Measurements from ENCODE around the gene ROR2.
"Not testable (repeated sequence)": the region's sequence is repeated elsewhere in the genome, so short reads cannot be mapped to it uniquely, and the experiment has no call there.

ROR2 gene

GRCh38 chr9:91558395-91558794 is 391.6 kb downstream of the ROR2 start:
- no peak for DNase-seq (ENCODE audit: extremely low read depth, low read depth)
- no peak for TF ChIP-seq CTCF (IDR thresholded peaks at IDR 0.05; ENCODE audit: low read depth, low read length)

- TF ChIP-seq CTCF (IDR thresholded peaks at IDR 0.05; ENCODE audit: low read depth, low read length), result no peak
Measured at GRCh38 chr9:91557327-91557726, 392.7 kb downstream of the ROR2 start.

GRCh38 chr9:91555132-91555531 is 394.9 kb downstream of the ROR2 start:
- no peak for DNase-seq (ENCODE audit: extremely low read depth, low read depth)
- TF ChIP-seq CTCF (IDR thresholded peaks at IDR 0.05; ENCODE audit: low read depth, low read length), result no peak

More at GRCh38 chr9:91557327-91557726, 392.7 kb downstream of the ROR2 start:
- no peak for DNase-seq (ENCODE audit: extremely low read depth, low read depth)

- TF ChIP-seq CTCF (IDR thresholded peaks at IDR 0.05; ENCODE audit: low read depth, low read length), result no peak
- DNase-seq (ENCODE audit: extremely low read depth, low read depth), result no peak
Measured at GRCh38 chr9:91549177-91549576, 400.9 kb downstream of the ROR2 start.

- DNase-seq (ENCODE audit: extremely low read depth, low read depth), result no peak
- no peak for TF ChIP-seq CTCF (IDR thresholded peaks at IDR 0.05; ENCODE audit: low read depth, low read length)
Measured at GRCh38 chr9:91547081-91547480, 402.9 kb downstream of the ROR2 start.

GRCh38 chr9:91546574-91546973 is 403.5 kb downstream of the ROR2 start:
- no peak for TF ChIP-seq CTCF (IDR thresholded peaks at IDR 0.05; ENCODE audit: low read depth, low read length)
- DNase-seq (ENCODE audit: extremely low read depth, low read depth), result no peak

- no peak for TF ChIP-seq CTCF (IDR thresholded peaks at IDR 0.05; ENCODE audit: low read depth, low read length)
- DNase-seq (ENCODE audit: extremely low read depth, low read depth), result no peak
Measured at GRCh38 chr9:91541734-91542133, 408.3 kb downstream of the ROR2 start.

- DNase-seq (ENCODE audit: extremely low read depth, low read depth), result not testable (repeated sequence)
Measured at GRCh38 chr9:91540506-91540905, 409.5 kb downstream of the ROR2 start.

Data from AG09319 (cell line).